DMS53 (cell line): Measurements from ENCODE around the gene CSGALNACT2.
"Not testable (repeated sequence)": the region's sequence is repeated elsewhere in the genome, so short reads cannot be mapped to it uniquely, and the experiment has no call there.

Source experiments
- DNase-seq: peaks from one replicate; lab custom pipeline; 2025; lab: John Stamatoyannopoulos, UW

Gene CSGALNACT2

GRCh38 chr10:43141421-43141820 is 3.2 kb downstream of the CSGALNACT2 start:
- DNase-seq, result no peak

- no peak for DNase-seq
These were observed 7.1 kb downstream of the CSGALNACT2 start for GRCh38 chr10:43145311-43145710.

DNA sequence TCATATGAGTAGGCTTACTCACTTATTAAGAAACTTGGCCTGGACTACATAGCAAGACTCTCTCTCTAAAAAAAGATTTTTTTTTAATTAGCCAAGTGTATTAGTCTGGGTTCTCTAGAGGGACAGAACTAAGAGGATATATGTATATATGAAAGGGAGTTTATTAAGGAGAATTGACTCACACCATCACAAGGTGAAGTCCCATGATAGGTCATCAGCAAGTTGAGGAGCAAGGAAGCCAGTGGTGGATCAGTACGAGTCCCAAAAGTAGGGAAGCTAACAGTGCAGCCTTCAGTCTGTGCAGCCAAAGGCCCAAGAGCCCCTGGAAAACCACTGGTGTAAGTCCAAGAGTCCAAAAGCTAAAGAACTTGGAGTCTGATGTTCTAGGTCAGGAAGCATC is 7.7 kb downstream of the CSGALNACT2 start:
- DNase-seq, result not testable (repeated sequence)

DNA sequence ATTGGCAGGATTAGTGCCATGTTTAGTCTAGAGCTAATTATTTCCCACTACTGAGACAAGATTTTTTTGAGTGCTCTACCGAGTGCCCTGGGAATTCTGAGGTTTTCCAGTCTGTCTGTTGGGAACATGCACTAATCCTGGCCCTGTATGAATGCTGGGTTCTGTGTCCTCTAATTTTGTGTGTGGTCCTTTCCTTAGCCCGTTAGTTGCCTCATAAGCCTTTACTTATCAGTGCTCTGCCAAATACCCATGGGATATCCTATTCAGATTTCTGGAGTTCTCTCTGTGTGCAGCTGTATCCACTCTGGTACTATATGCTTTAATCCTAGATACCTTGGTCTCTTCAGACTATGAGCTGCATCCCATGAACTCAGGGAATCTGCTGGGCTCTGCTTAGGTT is 13.1 kb downstream of the CSGALNACT2 start:
- DNase-seq, result no peak

- DNase-seq, result no peak
These were observed 15.7 kb downstream of the CSGALNACT2 start for GRCh38 chr10:43153901-43154300.

GRCh38 chr10:43155221-43155620 is 17.0 kb downstream of the CSGALNACT2 start:
- no peak for DNase-seq

DNA sequence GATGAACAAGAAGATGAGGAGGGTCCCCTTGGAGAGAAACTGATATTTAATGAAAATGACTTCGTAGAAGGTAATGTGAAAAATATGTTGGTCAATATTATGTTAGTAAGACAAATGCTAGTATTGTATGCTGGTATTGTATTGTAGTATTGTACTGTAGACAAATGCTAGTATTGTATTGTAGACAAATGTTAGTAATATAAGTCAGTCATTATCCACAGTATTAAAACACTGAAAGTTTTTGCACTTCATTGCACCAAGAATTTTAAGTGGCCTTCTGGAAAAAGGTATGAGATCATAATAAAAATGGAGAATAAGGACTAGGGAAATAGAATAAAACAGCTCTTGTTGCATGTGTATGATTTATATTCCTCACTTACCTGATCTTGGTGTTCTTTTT is 17.5 kb downstream of the CSGALNACT2 start:
- no peak for DNase-seq

DNA sequence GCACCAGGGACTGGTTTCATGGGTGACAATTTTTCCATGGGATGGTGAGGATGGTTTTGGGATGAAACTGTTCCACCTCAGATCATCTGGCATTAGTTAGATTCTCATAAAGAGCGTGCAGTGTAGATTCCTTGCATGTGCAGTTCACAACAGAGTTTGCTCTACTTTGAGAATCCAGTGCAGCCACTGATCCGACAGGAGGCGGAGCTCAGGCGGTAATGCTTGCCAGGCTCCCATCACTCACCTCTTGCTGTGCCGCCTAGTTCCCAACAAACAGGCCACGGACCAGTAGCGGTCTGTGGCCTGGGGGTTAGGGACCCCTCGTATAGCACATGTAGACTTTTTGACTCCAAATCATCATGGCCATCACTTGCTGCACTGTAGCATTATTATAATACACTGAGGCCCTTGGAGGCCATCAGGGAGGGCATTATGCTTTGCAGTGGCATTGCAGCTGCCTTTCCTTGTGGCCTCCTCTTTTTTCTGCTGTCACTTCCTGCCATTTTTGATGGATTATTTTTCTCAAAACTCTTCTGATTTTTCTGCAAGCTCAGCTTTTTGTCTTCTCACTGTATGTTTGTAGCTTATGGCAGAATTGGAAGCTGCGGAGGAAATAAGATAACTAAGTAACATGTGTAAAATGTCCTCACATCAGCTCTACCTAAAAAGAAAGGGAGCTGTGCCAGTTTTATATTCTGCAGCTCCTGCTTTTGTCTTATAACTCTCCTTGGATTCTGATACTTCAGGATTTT is 18.5 kb downstream of the CSGALNACT2 start:
- DNase-seq, result no peak

GRCh38 chr10:43158636-43159035 is 20.4 kb downstream of the CSGALNACT2 start:
- DNase-seq, result no peak

GRCh38 chr10:43160046-43160920 is 22.0 kb downstream of the CSGALNACT2 start:
- no peak for DNase-seq

DNA sequence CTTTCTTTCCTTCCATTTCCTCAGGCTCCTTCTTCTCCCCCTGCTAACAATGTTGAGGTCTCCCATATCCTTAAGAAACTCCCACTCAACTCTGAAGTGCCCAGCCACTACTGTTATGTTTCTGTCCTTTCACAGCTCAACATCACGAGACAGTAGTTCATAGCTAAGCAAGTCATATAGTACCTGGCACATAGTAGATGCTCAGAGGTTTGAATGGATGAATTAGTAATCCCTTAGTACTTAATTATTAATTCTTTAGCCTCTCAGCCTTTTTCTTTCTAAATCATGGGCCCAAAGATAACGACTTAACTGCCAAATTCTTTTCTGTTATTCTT is 22.6 kb downstream of the CSGALNACT2 start:
- no peak for DNase-seq

DNA sequence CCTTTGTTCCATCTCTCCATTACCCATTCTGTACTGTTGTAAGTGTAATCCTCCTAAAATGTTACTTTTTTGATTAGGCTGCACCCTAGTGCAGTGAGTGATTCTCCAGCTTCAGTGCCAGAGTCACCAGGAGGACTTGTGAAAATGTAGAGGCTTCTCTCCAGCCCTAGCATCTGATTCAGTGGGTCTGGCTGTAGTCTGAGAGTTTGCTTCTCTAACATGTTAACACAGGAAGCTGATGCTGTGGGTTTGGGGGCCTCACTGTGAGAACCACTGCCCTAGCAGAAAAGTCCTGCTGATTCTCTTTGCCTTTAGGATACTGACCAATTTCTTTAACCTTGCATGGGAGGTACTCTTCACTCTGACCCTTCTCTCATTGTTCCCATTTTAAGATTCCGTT is 24.4 kb downstream of the CSGALNACT2 start:
- no peak for DNase-seq

GRCh38 chr10:43166207-43166879 is 28.1 kb downstream of the CSGALNACT2 start:
- peak; percentile 28 for DNase-seq

GRCh38 chr10:43166880-43167497 is 28.7 kb downstream of the CSGALNACT2 start:
- peak; percentile 69 for DNase-seq

- no peak for DNase-seq
These were observed 29.2 kb downstream of the CSGALNACT2 start for GRCh38 chr10:43167498-43167889.

- peak; percentile 8 for DNase-seq
These were observed 32.2 kb downstream of the CSGALNACT2 start for GRCh38 chr10:43170491-43170890.

DNA sequence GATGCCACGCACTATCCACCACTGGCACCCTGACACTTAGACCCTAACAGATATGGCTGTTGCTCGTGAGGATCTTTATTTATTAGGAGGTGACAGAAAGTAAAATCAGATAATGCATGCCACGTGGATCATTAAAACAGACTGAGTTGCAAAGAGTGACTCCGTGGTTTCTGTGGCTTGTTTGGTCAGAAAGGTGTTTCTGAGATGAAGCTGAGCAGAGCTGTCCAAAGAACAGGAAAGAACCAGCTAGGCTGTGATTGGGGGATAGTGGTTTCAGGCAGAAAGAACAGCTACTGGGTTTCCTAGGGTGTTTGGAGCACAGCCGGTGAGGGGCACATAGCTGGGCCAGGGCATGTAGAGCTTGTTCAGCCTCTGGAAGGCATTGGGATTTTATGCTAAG is 34.4 kb downstream of the CSGALNACT2 start:
- no peak for DNase-seq

GRCh38 chr10:43173120-43173519 is 34.9 kb downstream of the CSGALNACT2 start:
- no peak for DNase-seq

DNA sequence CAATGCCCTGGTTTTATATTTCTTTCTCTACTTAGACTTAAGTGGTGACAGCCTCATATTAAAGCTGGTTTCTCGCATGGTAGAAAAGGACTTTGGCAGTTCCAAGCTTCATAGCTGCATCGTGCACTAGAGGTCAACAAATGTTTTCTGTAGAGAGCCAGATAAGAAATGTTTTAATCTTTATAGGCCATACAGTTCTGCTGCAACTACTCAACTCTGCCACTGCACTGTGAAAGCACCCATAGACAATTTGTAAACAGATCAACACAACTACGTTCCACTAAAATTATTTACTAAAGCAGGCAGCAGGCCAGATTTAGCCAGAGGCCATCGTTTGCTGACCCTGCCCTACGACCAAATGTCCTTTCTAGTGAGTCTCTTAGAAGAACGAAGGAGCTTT is 36.7 kb downstream of the CSGALNACT2 start:
- no peak for DNase-seq

- DNase-seq, result no peak
These were observed 38.0 kb downstream of the CSGALNACT2 start for GRCh38 chr10:43176271-43176670.

DNA sequence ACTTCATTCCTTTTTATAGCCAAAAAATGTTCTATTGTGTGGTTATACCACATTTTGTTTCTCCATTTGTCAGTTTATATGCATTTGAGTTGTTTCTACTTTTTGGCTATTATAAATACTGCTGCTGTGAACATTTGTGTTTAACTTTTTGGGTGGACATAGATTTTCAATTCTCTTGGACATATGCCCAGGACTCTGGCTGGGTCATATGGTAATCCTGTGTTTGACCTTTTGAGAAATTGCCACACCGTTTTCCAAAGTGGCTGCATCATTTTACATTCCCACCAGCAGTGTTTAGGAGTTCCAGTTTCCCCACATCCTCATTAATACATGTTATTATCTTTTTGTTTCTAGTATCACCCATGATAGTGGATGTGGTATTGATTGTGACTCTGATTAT is 39.4 kb downstream of the CSGALNACT2 start:
- no peak for DNase-seq

DNA sequence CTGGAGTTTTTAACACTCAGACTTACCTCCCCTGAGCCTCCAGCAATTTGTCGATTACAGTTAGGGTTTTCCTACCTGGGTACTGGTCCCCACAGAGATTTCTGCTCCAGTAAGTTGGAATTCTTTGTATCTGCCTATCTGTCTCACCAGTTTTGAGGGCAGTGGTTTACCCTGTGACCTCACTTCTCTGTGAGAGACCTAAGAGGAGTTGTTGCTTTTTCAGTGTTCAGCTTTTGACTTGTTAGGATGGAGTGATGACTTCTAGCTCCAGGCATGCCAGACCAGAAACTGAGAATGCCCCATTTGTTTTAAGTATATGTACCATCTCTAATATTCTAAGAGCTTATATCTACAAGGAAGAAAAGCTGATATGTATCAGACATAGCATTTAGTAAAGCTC is 42.9 kb downstream of the CSGALNACT2 start:
- no peak for DNase-seq
